ENCODE measurements around the gene SCGB3A2.

The SCGB3A2 gene

GRCh38 chr5:147878066-147878759 is at the start of gene SCGB3A2:
SCGB3A2 (plus strand) TSS chr5:147878711; CDS start chr5:147878804, 93 bp downstream.
- DNase-seq: no peak

- no peak for DNase-seq
These were observed 48.5 kb upstream of the SCGB3A2 start for GRCh38 chr5:147830035-147830434.

- no peak for DNase-seq
These were observed 47.0 kb upstream of the SCGB3A2 start, which contains the start of gene SPINK1 for GRCh38 chr5:147831465-147831864. SPINK1 (minus strand) TSS chr5:147831671; CDS start chr5:147831577, 94 bp downstream.

GRCh38 chr5:147832541-147832940 is 46.0 kb upstream of the SCGB3A2 start:
- DNase-seq: no peak

GRCh38 chr5:147835386-147835798 is 43.1 kb upstream of the SCGB3A2 start:
- no peak for DNase-seq

GRCh38 chr5:147836439-147836838 is 42.1 kb upstream of the SCGB3A2 start:
- DNase-seq: no peak

- no peak for DNase-seq
These were observed 35.6 kb upstream of the SCGB3A2 start for GRCh38 chr5:147842869-147843268.

- no peak for DNase-seq
These were observed 33.7 kb upstream of the SCGB3A2 start for GRCh38 chr5:147844846-147845245.

GRCh38 chr5:147845618-147846017 is 32.9 kb upstream of the SCGB3A2 start:
- DNase-seq: no peak

- no peak for DNase-seq
These were observed 29.3 kb upstream of the SCGB3A2 start for GRCh38 chr5:147849226-147849625.

- no peak for DNase-seq
These were observed 26.9 kb upstream of the SCGB3A2 start for GRCh38 chr5:147851578-147851977.

GRCh38 chr5:147852365-147852764 is 26.1 kb upstream of the SCGB3A2 start:
- DNase-seq: no peak

GRCh38 chr5:147853372-147853987 is 25.0 kb upstream of the SCGB3A2 start:
- no peak for DNase-seq

GRCh38 chr5:147854331-147854730 is 24.2 kb upstream of the SCGB3A2 start:
- DNase-seq: no peak

- no peak for DNase-seq
These were observed 23.4 kb upstream of the SCGB3A2 start for GRCh38 chr5:147854894-147855773.

GRCh38 chr5:147855774-147856069 is 22.8 kb upstream of the SCGB3A2 start:
- no peak for DNase-seq

- no peak for DNase-seq
These were observed 21.7 kb upstream of the SCGB3A2 start for GRCh38 chr5:147856801-147857200.

- peak; percentile 48 for DNase-seq
These were observed 21.0 kb upstream of the SCGB3A2 start for GRCh38 chr5:147857302-147858129.

- no peak for DNase-seq
These were observed 19.9 kb upstream of the SCGB3A2 start for GRCh38 chr5:147858565-147858964.

- DNase-seq: no peak
These were observed 18.4 kb upstream of the SCGB3A2 start for GRCh38 chr5:147859962-147860640.

GRCh38 chr5:147860641-147861025 is 17.9 kb upstream of the SCGB3A2 start:
- DNase-seq: no peak

GRCh38 chr5:147863454-147864158 is 14.9 kb upstream of the SCGB3A2 start:
- no peak for DNase-seq
